GM12878 (cell line): ENCODE results near the gene RPS6KA2. TPM values are rescaled to one million over a fixed set of nuclear protein-coding genes. Genes with fewer than 3 reads are reported as not detected.

Experiments used
- CHD1 ChIP-seq: IDR thresholded peaks from 2 replicates; pipeline ENCODE4 v1.6.1; 2012; ENCODE audit warnings: low read depth, low read length, improper control_type of control experiment
- E2F4 ChIP-seq: IDR thresholded peaks from 2 replicates; pipeline ENCODE4 v1.6.1; 2012; ENCODE audit warnings: low read depth, low read length, improper control_type of control experiment
- E4F1 ChIP-seq: fragments of 450-650 bp; IDR thresholded peaks from 2 replicates; pipeline ENCODE4 v1.6.1; 2018; ENCODE audit warnings: borderline replicate concordance, mild to moderate bottlenecking; ENCODE audit not compliant: partially characterized antibody
- GABPA ChIP-seq: IDR thresholded peaks from 2 replicates; pipeline ENCODE4 v1.6.1; 2014; ENCODE audit warnings: antibody characterized with exemption, low read depth, mild to moderate bottlenecking, inconsistent platforms
- IRF4 ChIP-seq: IDR thresholded peaks from 2 replicates; pipeline ENCODE4 v1.6.1; 2011; ENCODE audit warnings: low read depth, low read length
- PRDM15 ChIP-seq: fragments of 450-650 bp; formaldehyde crosslinking; IDR thresholded peaks from 2 replicates; pipeline ENCODE4 v1.4.0; 2020; ENCODE audit warnings: mild to moderate bottlenecking, moderate library complexity
- RAD21 ChIP-seq: IDR thresholded peaks from 2 replicates; pipeline ENCODE4 v1.6.1; 2011; ENCODE audit warnings: mild to moderate bottlenecking, low read depth, low read length, moderate library complexity; ENCODE audit not compliant: insufficient read depth
- RCOR1 ChIP-seq: conservative IDR thresholded peaks from 2 replicates; pipeline ENCODE4 v1.6.1; 2012; ENCODE audit warnings: low read depth, low read length, improper control_type of control experiment
- YBX1 ChIP-seq: fragments of 450-650 bp; IDR thresholded peaks from 2 replicates; pipeline ENCODE4 v1.6.1; 2016; ENCODE audit warnings: antibody characterized with exemption
- polyA plus RNA-seq, 11 experiments: library from polyadenylated mRNA; depleted of rRNA in 4 of 11; unstranded in 6 of 11; stranded (reverse) in 5 of 11; fragments of >200 nt; fragmentation: Nextera tagmentation in 4 of 11; fragmentation: Illumina TruSeq in 1 of 11; extraction: Ambion mirVana in 4 of 11; extraction: Trizol in 1 of 11; gene quantifications; 1 replicate in 1 of 11; 2 replicates in 10 of 11; pipeline versions ENCODE4 v1.2.1 to v1.2.3, GENCODE V29; 2011 to 2016; ENCODE audit warnings: inconsistent platforms in 2 of 11, missing spikeins in 2 of 11, low read depth in 1 of 11
- total RNA-seq, 4 experiments: library from RNA; depleted of rRNA in 3 of 4; stranded (reverse); fragments of >200 nt in 3 of 4; fragmentation: Illumina TruSeq in 1 of 4; extraction: Trizol in 1 of 4; gene quantifications; 2 replicates each; pipeline versions ENCODE4 v1.2.1 to v1.2.3, GENCODE V29; 2013 to 2021

Gene RPS6KA2
- total and polyA plus RNA-seq, 10 of the 15 experiments (the other 5 are each of a cell fraction or from before 2014, with no cell fraction given), result 0.02 to 1.0 (median 0.22) TPM; not detected in 1

- TF ChIP-seq IRF4, result no peak
- TF ChIP-seq YBX1, result no peak
- no peak for TF ChIP-seq GABPA
- no peak for TF ChIP-seq CHD1
- TF ChIP-seq E2F4, result no peak
- TF ChIP-seq E4F1, result no peak
- TF ChIP-seq RAD21, result no peak
- no peak for TF ChIP-seq PRDM15 (CRISPR knock-in tag)
- TF ChIP-seq RCOR1, result no peak
Measured at GRCh38 chr6:166658115-166658791, 31.2 kb upstream of the RPS6KA2 start (continued).
